K562 (cell line): Measurements from ENCODE around the gene LMBR1L. TPM values are rescaled to one million over a fixed set of nuclear protein-coding genes. Genes with fewer than 3 reads are reported as not detected.

ENCODE experiments used
- SETDB1 ChIP-seq: IDR thresholded peaks from one replicate; pipeline ENCODE4 v1.6.1; 2012; ENCODE audit warnings: low read length, control low read depth, inconsistent platforms
- ZNF311 ChIP-seq: fragments of 250-450 bp; sonication (Bioruptor Pico); IDR thresholded peaks from 2 replicates; pipeline ENCODE4 v1.4.0; 2020; ENCODE audit warnings: mild to moderate bottlenecking, moderate library complexity
- ZNF318 ChIP-seq, 2 experiments: fragments of 450-650 bp; IDR thresholded peaks; 2 replicates each; pipeline ENCODE4 v1.6.1; 2016; ENCODE audit warnings: mild to moderate bottlenecking in 2 of 2, borderline replicate concordance in 1 of 2, low read depth in 1 of 2, moderate library complexity in 1 of 2
- polyA plus RNA-seq, 8 experiments: library from polyadenylated mRNA; depleted of rRNA in 4 of 8; stranded (reverse) in 5 of 8; unstranded in 3 of 8; fragments of >200 nt; fragmentation: Nextera tagmentation in 2 of 8; fragmentation: Illumina TruSeq in 1 of 8; extraction: Ambion mirVana in 2 of 8; extraction: Trizol in 1 of 8; gene quantifications; 2 replicates each; pipeline versions ENCODE4 v1.2.1 to v1.2.3, GENCODE V29; 2011 to 2014; ENCODE audit warnings: inconsistent platforms in 1 of 8, missing spikeins in 1 of 8
- total RNA-seq, 7 experiments: library from RNA; depleted of rRNA in 6 of 7; stranded (reverse); fragments of >200 nt in 6 of 7; fragmentation: Illumina TruSeq in 2 of 7; extraction: Trizol in 2 of 7; gene quantifications; 2 replicates each; pipeline versions ENCODE4 v1.2.1 to v1.2.3, GENCODE V29; 2011 to 2021; ENCODE audit warnings: low replicate concordance in 1 of 7

Gene LMBR1L
- total and polyA plus RNA-seq, 9 of the 15 experiments (the other 6 are each of a cell fraction or from before 2014, with no cell fraction given), result 2.5 to 57.0 (median 31.1) TPM

GRCh38 chr12:49088150-49088931 lies 22.3 kb downstream of the LMBR1L start (continued):
- TF ChIP-seq ZNF311 (CRISPR knock-in tag) (no peak), SETDB1 (no peak), ZNF318 (IDR thresholded peaks at IDR 0.05; ENCODE audit: borderline replicate concordance in 1 of 2, low read depth in 1 of 2) (no peak)
